Endodermal cell (in vitro differentiated cells): Measurements from ENCODE around the gene SLC35D1. TPM values are rescaled to one million over a fixed set of nuclear protein-coding genes. Genes with fewer than 3 reads are reported as not detected.
A peak's percentile ranks its signal among the peaks of the same experiment; 100 is the strongest.

Source experiments
- DNase-seq: peaks from one replicate; pipeline ENCODE4 v3.0.0-alpha.2; 2017
- H3K27ac ChIP-seq: 2 replicates; pipeline ENCODE4 v1.5.1; 2013; ENCODE audit warnings: mild to moderate bottlenecking, low read depth, low read length, moderate library complexity
- H3K27me3 ChIP-seq: 2 replicates; pipeline ENCODE4 v1.6.1; 2013; ENCODE audit warnings: mild to moderate bottlenecking, low read length, moderate library complexity; ENCODE audit not compliant: insufficient read depth, control insufficient read depth, poor library complexity, severe bottlenecking
- H3K36me3 ChIP-seq: 2 replicates; pipeline ENCODE4 v1.7.0; 2013; ENCODE audit warnings: mild to moderate bottlenecking, low read length, moderate library complexity; ENCODE audit not compliant: control insufficient read depth, insufficient read depth
- H3K4me1 ChIP-seq: one replicate; pipeline ENCODE4 v1.7.0; 2013; ENCODE audit warnings: low read length; ENCODE audit not compliant: control insufficient read depth, insufficient read depth
- H3K4me3 ChIP-seq: 2 replicates; pipeline ENCODE4 v1.5.1; 2013; ENCODE audit warnings: mild to moderate bottlenecking, low read length, moderate library complexity
- H3K9ac ChIP-seq: 2 replicates; pipeline ENCODE4 v1.6.1; 2013; ENCODE audit warnings: mild to moderate bottlenecking, low read length, moderate library complexity; ENCODE audit not compliant: poor library complexity, severe bottlenecking; ENCODE audit errors: extremely low read depth
- H3K9me3 ChIP-seq: 2 replicates; pipeline ENCODE4 v1.6.1; 2013; ENCODE audit warnings: mild to moderate bottlenecking, low read length, moderate library complexity; ENCODE audit not compliant: control insufficient read depth
- H3K27ac Mint-ChIP-seq: 2 replicates; pipeline ENCODE4 v1.8.0; 2020; ENCODE audit warnings: mixed read lengths
- H3K27me3 Mint-ChIP-seq: 2 replicates; pipeline ENCODE4 v1.8.0; 2021; ENCODE audit warnings: mild to moderate bottlenecking, mixed read lengths; ENCODE audit not compliant: insufficient read depth
- H3K36me3 Mint-ChIP-seq: 2 replicates; pipeline ENCODE4 v1.8.0; 2020; ENCODE audit warnings: low read depth, mixed read lengths
- H3K4me1 Mint-ChIP-seq: 2 replicates; pipeline ENCODE4 v1.8.0; 2020; ENCODE audit warnings: mixed read lengths
- H3K4me3 Mint-ChIP-seq: 2 replicates; pipeline ENCODE4 v1.8.0; 2020; ENCODE audit warnings: mild to moderate bottlenecking, moderate library complexity, mixed read lengths
- H3K9me3 Mint-ChIP-seq: 2 replicates; pipeline ENCODE4 v1.8.0; 2020; ENCODE audit warnings: mild to moderate bottlenecking, mixed read lengths
- CTCF ChIP-seq: fragments of 200-600 bp; sonication (generic); conservative IDR thresholded peaks from 2 replicates; pipeline ENCODE4 v1.5.0; 2021; ENCODE audit warnings: antibody characterized with exemption, mild to moderate bottlenecking
- WGBS, 2 experiments: methylation state at CpG; one replicate each; pipeline versions ENCODE4 v1.1.5 to v1.1.7; 2013; ENCODE audit warnings: missing lambda C conversion rate in 2 of 2, mixed read lengths in 1 of 2; ENCODE audit not compliant: insufficient coverage in 1 of 2, insufficient read length in 1 of 2; 5-methylcytosine and 5-hydroxymethylcytosine counted together
- total RNA-seq, 2 donors: library from RNA; stranded (reverse); fragmentation: NEBNext Ultra II Directional in 1 of 2; extraction: Animal tissue kit (Norgen Biotek cat#: 25700) in 1 of 2; gene quantifications; 2 replicates in 1 of 2; 3 replicates in 1 of 2; pipeline ENCODE4 v1.2.1, GENCODE V29; 2021

SLC35D1 gene
- total RNA-seq, 2 donors from 2014 or later = 5.5 to 5.9 TPM

- Mint-ChIP-seq H3K4me3 (peak overlapping the region; percentile 77), H3K27ac (no peak overlapping the region), H3K36me3 (peaks cover 21% of the 10 kb centered on the region), H3K9me3 (no peaks in the 10 kb centered on the region), H3K27me3 (peaks cover 4% of the 10 kb centered on the region), H3K4me1 (peaks cover 16% of the 10 kb centered on the region)
- no peak for DNase-seq
- Histone ChIP-seq H3K36me3 (peaks cover 17% of the 10 kb centered on the region), H3K9ac (peak overlapping the region; percentile 77), H3K9me3 (no peaks in the 10 kb centered on the region), H3K4me1 (no peaks in the 10 kb centered on the region), H3K4me3 (peak overlapping the region; percentile 93), H3K27me3 (no peaks in the 10 kb centered on the region), H3K27ac (peak overlapping the region; percentile 92)
- TF ChIP-seq CTCF = no peak
- WGBS, 2 experiments = 0% methylated on average over 9 to 34 of the region's 34 CpGs
These were observed 488 bp downstream of the SLC35D1 start for GRCh38 chr1:67053535-67053784.

DNA sequence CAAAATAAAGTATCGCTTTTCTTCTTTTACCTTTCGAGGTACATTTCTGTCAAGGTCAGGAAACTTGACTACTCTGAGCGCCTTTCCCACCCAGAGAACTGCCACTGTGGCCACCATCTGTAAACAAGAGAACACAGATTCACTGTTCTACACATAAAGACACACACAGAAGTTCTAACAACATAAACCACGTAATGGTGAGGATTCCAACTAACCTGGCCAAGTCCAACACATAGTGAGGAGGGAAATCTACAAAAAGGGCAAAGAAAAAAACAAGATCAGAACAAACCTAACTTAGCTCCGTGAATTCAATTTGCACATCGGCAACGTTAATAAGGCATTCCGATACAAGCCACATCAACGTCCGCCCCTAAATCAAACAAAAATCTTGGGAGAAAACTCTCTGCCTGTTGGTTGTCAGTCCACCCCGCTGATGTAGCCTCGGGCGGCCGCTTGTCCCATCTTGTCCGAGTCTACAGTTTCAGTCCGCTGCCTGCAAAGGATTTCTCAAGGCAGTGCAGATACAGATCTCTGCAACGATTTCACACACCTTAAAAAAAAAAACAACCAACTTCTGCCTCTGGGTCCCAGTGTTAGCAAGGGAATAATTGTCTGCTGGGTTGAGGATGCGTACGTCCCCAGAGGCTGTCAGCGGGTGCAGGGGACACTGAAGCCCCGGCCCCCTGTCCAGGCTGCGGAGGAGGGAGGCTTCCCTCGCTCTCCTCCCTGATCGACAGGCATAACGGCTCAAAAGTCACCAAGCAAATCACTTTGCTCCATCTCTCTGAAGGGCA is 1.0 kb downstream of the SLC35D1 start:
- Histone ChIP-seq H3K4me1 (no peaks in the 10 kb centered on the region), H3K27me3 (no peaks in the 10 kb centered on the region), H3K9ac (peak overlapping the region; percentile 77), H3K27ac (peak overlapping the region; percentile 92), H3K36me3 (peaks cover 22% of the 10 kb centered on the region), H3K4me3 (peak overlapping the region; percentile 93), H3K9me3 (no peaks in the 10 kb centered on the region)
- WGBS, 2 experiments = 9% methylated on average over 19 to 25 of the region's 25 CpGs
- peaks cover 4% of the 10 kb centered on the region for H3K27me3 Mint-ChIP-seq
- peaks cover 16% of the 10 kb centered on the region for H3K4me1 Mint-ChIP-seq
- H3K9me3 Mint-ChIP-seq = no peaks in the 10 kb centered on the region
- peaks cover 22% of the 10 kb centered on the region for H3K36me3 Mint-ChIP-seq
- DNase-seq = peak; percentile 71
- peak overlapping the region; percentile 82 for H3K27ac Mint-ChIP-seq
- no peak for TF ChIP-seq CTCF
- H3K4me3 Mint-ChIP-seq = peak overlapping the region; percentile 77

DNA sequence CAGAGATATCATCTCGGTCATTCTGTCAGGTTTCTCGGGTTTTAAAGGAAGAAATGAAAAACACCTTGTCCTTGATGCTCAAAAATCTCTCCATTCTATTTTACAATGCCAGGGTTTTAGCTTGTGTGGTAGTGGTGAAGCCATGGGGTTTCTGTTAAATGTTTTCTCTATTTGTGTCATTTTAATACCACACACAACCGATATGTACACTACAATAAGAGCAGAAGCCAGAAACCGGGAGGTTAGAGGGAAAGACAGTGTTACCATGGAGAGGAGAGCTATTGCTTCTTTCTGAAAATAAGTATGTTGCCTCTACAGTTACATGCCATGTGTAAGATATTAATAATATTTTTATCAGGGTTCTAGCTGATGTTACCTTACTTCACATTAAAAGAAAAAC is 2.8 kb downstream of the SLC35D1 start:
- H3K9me3 ChIP-seq = no peaks in the 10 kb centered on the region
- Mint-ChIP-seq H3K36me3 (peaks cover 24% of the 10 kb centered on the region), H3K9me3 (no peaks in the 10 kb centered on the region), H3K27ac (no peak overlapping the region), H3K27me3 (peaks cover 4% of the 10 kb centered on the region), H3K4me1 (peaks cover 16% of the 10 kb centered on the region), H3K4me3 (no peak overlapping the region)
- H3K27ac ChIP-seq = no peak overlapping the region
- peaks cover 39% of the 10 kb centered on the region for H3K36me3 ChIP-seq
- H3K27me3 ChIP-seq = no peaks in the 10 kb centered on the region
- H3K4me3 ChIP-seq = no peak overlapping the region
- H3K4me1 ChIP-seq = no peaks in the 10 kb centered on the region
- 50% methylated on average over 2 of the region's 4 CpGs; no CpG with 5 or more reads in 1 of the 2 experiments for WGBS, 2 experiments
- DNase-seq = no peak
- TF ChIP-seq CTCF = no peak
- H3K9ac ChIP-seq = no peak overlapping the region
